A673 (cell line): ENCODE measurements around the gene MDN1. TPM values are rescaled to one million over a fixed set of nuclear protein-coding genes. Genes with fewer than 3 reads are reported as not detected.

ENCODE experiments used
- BruUV-seq: library from RNA; stranded (reverse); fragments of 400-500 nt; replicated peaks from 2 replicates; lab custom pipeline; 2021; lab: Mats Ljungman, UMichigan
- CTCF ChIA-PET: fragments of 300-600 bp; sonication (Branson Sonifier 250); formaldehyde crosslinking; loops from one replicate; lab custom pipeline; 2022; ENCODE audit warnings: antibody characterized with exemption; lab: Charles Lee
- POLR2A ChIA-PET: fragments of 300-600 bp; sonication (Branson Sonifier 250); formaldehyde crosslinking; loops from one replicate; lab custom pipeline; 2022; ENCODE audit warnings: antibody characterized with exemption; ENCODE audit not compliant: low non-redundant PET; lab: Charles Lee
- DNase-seq: peaks from one replicate; pipeline ENCODE4 v3.0.0-alpha.2; 2015; ENCODE audit warnings: low spot score
- H3K27ac ChIP-seq: fragments of 200-600 bp; sonication (generic); 2 replicates; pipeline ENCODE4 v1.5.1; 2016; ENCODE audit warnings: mixed run types, low read depth, mild to moderate bottlenecking, mixed read lengths, antibody characterized with exemption, low read length; ENCODE audit not compliant: poor library complexity, severe bottlenecking
- H3K27me3 ChIP-seq: fragments of 200-600 bp; sonication (generic); replicated peaks from 2 replicates; pipeline ENCODE4 v1.6.1; 2017; ENCODE audit warnings: mixed run types, low read depth, mild to moderate bottlenecking, mixed read lengths, antibody characterized with exemption, low read length; ENCODE audit not compliant: insufficient read depth, poor library complexity
- H3K36me3 ChIP-seq: fragments of 200-600 bp; sonication (generic); 2 replicates; pipeline ENCODE4 v1.6.1; 2016; ENCODE audit warnings: mixed run types, mild to moderate bottlenecking, mixed read lengths, antibody characterized with exemption, low read length; ENCODE audit not compliant: insufficient read depth, poor library complexity, severe bottlenecking
- H3K4me1 ChIP-seq: fragments of 200-600 bp; sonication (generic); 2 replicates; pipeline ENCODE4 v1.6.1; 2017; ENCODE audit warnings: mixed run types, mild to moderate bottlenecking, mixed read lengths, antibody characterized with exemption, low read length; ENCODE audit not compliant: insufficient read depth, poor library complexity, severe bottlenecking
- H3K4me3 ChIP-seq: fragments of 200-600 bp; sonication (generic); 2 replicates; pipeline ENCODE4 v1.5.1; 2016; ENCODE audit warnings: low read depth, mixed run types, mild to moderate bottlenecking, mixed read lengths, low read length; ENCODE audit not compliant: poor library complexity, severe bottlenecking
- H3K9me3 ChIP-seq: fragments of 200-600 bp; sonication (generic); 2 replicates; pipeline ENCODE4 v1.6.1; 2016; ENCODE audit warnings: mixed run types, low read depth, mild to moderate bottlenecking, mixed read lengths, antibody characterized with exemption, low read length; ENCODE audit not compliant: poor library complexity, severe bottlenecking
- EZH2 ChIP-seq: fragments of 200-600 bp; sonication (generic); IDR thresholded peaks from 2 replicates; pipeline ENCODE4 v1.6.1; 2017; ENCODE audit warnings: borderline replicate concordance, low read depth, mild to moderate bottlenecking, mixed read lengths, antibody characterized with exemption, low read length; ENCODE audit not compliant: poor library complexity, severe bottlenecking
- intact Hi-C: fragments of 100-400 bp; cut with micrococcal nuclease; formaldehyde crosslinking; loops from one replicate; pipeline ENCODE4 v1.10.0; 2022; ENCODE audit not compliant: unreplicated experiment
- total RNA-seq: library from RNA; stranded (reverse); gene quantifications from 2 replicates; pipeline ENCODE4 v1.2.3, GENCODE V29; 2021
- TF ChIP-seq, protein P1 (sequence below): fragments of 300-800, 200-600 bp; sonication (generic); conservative IDR thresholded peaks from 2 replicates; pipeline ENCODE4 v1.5.1; 2017; ENCODE audit warnings: low read depth, mild to moderate bottlenecking, antibody characterized with exemption, low read length, moderate library complexity, mixed read lengths

The MDN1 gene
- total RNA-seq, 1 experiment from 2014 or later: 64.4 TPM

DNA sequence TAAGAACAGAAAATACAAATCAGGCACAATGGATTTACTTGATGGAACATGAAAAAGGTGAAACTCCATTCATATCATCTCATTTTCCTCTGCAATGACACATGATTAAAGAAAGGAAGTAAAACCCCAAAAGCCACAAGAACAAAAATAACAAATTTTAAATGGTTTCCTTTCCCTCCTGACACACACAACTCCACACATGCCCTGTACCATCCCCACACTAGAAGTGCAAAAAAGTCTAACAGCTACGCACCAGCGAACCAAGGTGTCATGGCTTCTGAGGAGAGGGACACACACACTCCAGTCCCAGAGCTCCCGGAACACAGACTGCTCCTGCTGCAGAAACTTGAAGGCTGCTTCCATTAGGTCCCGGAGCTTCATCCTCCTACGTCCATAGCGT, 25.3 kb downstream of the MDN1 start:
- no peak for TF ChIP-seq EZH2
- TF ChIP-seq, protein P1, sequence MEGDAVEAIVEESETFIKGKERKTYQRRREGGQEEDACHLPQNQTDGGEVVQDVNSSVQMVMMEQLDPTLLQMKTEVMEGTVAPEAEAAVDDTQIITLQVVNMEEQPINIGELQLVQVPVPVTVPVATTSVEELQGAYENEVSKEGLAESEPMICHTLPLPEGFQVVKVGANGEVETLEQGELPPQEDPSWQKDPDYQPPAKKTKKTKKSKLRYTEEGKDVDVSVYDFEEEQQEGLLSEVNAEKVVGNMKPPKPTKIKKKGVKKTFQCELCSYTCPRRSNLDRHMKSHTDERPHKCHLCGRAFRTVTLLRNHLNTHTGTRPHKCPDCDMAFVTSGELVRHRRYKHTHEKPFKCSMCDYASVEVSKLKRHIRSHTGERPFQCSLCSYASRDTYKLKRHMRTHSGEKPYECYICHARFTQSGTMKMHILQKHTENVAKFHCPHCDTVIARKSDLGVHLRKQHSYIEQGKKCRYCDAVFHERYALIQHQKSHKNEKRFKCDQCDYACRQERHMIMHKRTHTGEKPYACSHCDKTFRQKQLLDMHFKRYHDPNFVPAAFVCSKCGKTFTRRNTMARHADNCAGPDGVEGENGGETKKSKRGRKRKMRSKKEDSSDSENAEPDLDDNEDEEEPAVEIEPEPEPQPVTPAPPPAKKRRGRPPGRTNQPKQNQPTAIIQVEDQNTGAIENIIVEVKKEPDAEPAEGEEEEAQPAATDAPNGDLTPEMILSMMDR: no peak
- no peaks in the 10 kb centered on the region for H3K9me3 ChIP-seq
- no peak for DNase-seq
- H3K4me1 ChIP-seq: no peaks in the 10 kb centered on the region
- ChIA-PET POLR2A (no interaction called here), CTCF (no interaction called here)
- intact Hi-C loops: no loop called here
- H3K27ac ChIP-seq: no peak overlapping the region
- H3K36me3 ChIP-seq: peaks cover 21% of the 10 kb centered on the region
- no peaks in the 10 kb centered on the region for H3K27me3 ChIP-seq
- no TSS peak for BruUV-seq
- H3K4me3 ChIP-seq: no peak overlapping the region

DNA sequence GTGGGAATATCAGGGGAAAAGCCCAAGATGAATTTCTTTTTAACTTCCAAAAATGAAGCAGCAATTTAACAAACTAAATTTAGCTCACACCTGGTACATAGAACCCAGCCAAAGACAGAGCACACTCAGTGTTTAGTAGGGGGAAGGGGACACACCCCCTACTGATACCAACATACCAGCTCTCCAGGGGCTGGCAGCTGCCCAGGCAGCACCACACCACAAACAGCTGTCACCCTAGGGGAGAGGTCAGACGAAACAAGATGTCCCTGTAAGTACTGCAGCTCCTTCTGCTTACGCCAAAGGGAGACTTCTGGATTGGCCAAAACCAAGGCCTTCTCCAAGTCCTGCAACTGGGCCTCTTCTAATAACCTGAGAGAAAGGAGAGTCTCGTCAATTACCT, 26.0 kb downstream of the MDN1 start:
- intact Hi-C loops: no loop called here
- peaks cover 21% of the 10 kb centered on the region for H3K36me3 ChIP-seq
- H3K27ac ChIP-seq: no peak overlapping the region
- ChIA-PET POLR2A (no interaction called here), CTCF (no interaction called here)
- no peak for DNase-seq
- H3K9me3 ChIP-seq: no peaks in the 10 kb centered on the region
- H3K27me3 ChIP-seq: no peaks in the 10 kb centered on the region
- no peaks in the 10 kb centered on the region for H3K4me1 ChIP-seq
- BruUV-seq: no TSS peak
- no peak overlapping the region for H3K4me3 ChIP-seq
- no peak for TF ChIP-seq EZH2
- TF ChIP-seq, protein P1: no peak

- no peak overlapping the region for H3K4me3 ChIP-seq
- DNase-seq: peak; percentile 61
- BruUV-seq: no TSS peak
- ChIA-PET CTCF (no interaction called here), POLR2A (no interaction called here)
- H3K27ac ChIP-seq: no peak overlapping the region
- TF ChIP-seq EZH2: no peak
- TF ChIP-seq, protein P1: peak; percentile 71
- no peaks in the 10 kb centered on the region for H3K4me1 ChIP-seq
- H3K36me3 ChIP-seq: peaks cover 25% of the 10 kb centered on the region
- intact Hi-C loops: no loop called here
- H3K9me3 ChIP-seq: no peaks in the 10 kb centered on the region
- H3K27me3 ChIP-seq: no peaks in the 10 kb centered on the region
Observed at GRCh38 chr6:89792881-89793280, 26.7 kb downstream of the MDN1 start.
